ENCODE results near the gene COPB2.
A peak's percentile ranks its signal among the peaks of the same experiment; 100 is the strongest.

COPB2 gene

DNA sequence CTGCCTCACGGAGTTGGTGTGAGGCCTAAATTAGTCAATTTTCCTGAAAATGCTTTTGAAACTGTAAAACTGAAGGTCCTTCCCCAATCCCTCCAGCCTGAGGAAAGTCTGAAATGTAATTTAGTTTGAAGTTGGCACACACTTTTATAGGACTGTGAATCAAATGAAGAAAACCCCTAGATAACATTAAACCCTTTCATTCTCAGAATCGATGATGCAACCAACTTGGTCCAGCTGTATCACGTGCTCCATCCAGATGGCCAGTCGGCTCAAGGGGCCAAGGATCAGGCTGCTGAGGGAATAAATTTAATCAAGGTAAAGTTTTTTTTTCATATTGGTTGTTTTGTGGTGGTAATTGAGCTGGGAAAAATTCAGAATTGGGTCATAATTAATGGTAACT lies 34.0 kb downstream of the COPB2 start:
- peak; percentile 44 for DNase-seq (ENCODE audit: low read depth)
- no peak for TF ChIP-seq CTCF (IDR thresholded peaks at IDR 0.05; ENCODE audit: low read length, missing control alignments)
- no peak overlapping the region for H3K4me3 ChIP-seq (replicated peaks; ENCODE audit: low read depth, low read length)

GRCh38 chr3:139354661-139355060 lies 34.8 kb downstream of the COPB2 start:
- no peak for DNase-seq (ENCODE audit: low read depth)

DNA sequence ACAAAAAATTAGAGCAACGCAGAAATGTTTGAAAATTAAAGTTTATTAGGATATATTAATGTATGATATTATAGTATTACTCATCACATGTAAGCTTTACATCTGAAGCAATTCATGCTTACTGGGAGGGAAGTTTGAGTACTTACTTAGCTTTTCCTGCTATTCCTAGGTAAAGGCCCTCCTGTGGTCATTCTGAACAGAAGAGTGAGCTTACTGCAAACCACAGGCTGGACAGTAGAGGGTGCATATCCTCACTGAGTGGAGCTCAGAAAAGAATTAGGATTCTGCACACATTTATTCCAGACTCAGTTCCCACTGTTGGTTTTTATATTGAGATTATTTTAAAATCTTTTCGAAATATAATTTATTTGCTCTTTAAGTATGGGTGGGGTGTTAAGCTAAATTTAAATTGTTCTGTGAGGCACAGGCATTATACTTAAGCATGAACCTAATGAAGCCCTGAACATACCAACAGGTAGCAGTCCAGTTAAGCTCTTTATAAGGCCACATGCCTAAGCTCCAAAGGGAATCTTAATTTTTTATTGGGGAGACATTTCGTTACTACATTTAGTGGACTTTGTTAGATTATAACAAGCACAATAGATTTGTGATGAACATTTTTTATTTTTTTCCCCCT lies 35.4 kb downstream of the COPB2 start:
- no peak for TF ChIP-seq CTCF (IDR thresholded peaks at IDR 0.05; ENCODE audit: low read length, missing control alignments)
- peak; percentile 75 for DNase-seq (ENCODE audit: low read depth)
- no peak overlapping the region for H3K4me3 ChIP-seq (replicated peaks; ENCODE audit: low read depth, low read length)

More at GRCh38 chr3:139354661-139355060, 34.8 kb downstream of the COPB2 start:
- TF ChIP-seq CTCF (IDR thresholded peaks at IDR 0.05; ENCODE audit: low read length, missing control alignments): no peak
- H3K4me3 ChIP-seq (replicated peaks; ENCODE audit: low read depth, low read length): no peak overlapping the region

GRCh38 chr3:139346771-139347170 lies 42.7 kb downstream of the COPB2 start:
- no peak for DNase-seq (ENCODE audit: low read depth)
- TF ChIP-seq CTCF (IDR thresholded peaks at IDR 0.05; ENCODE audit: low read length, missing control alignments): no peak
- no peak overlapping the region for H3K4me3 ChIP-seq (replicated peaks; ENCODE audit: low read depth, low read length)

- peak; percentile 92 for DNase-seq (ENCODE audit: low read depth)
- H3K4me3 ChIP-seq (replicated peaks; ENCODE audit: low read depth, low read length): peak within 1 kb of the TSS; percentile 66
- TF ChIP-seq CTCF (IDR thresholded peaks at IDR 0.05; ENCODE audit: low read length, missing control alignments): no peak
These were observed 45.3 kb downstream of the COPB2 start, which contains the start of gene MRPS22 for GRCh38 chr3:139343895-139344856. Gene MRPS22, plus strand, starts transcription at chr3:139344020. Its CDS starts 7 bp downstream, at chr3:139344027.

- DNase-seq (ENCODE audit: low read depth): no peak
- no peak overlapping the region for H3K4me3 ChIP-seq (replicated peaks; ENCODE audit: low read depth, low read length)
- TF ChIP-seq CTCF (IDR thresholded peaks at IDR 0.05; ENCODE audit: low read length, missing control alignments): no peak
These were observed 47.4 kb downstream of the COPB2 start for GRCh38 chr3:139342054-139342453.
